Duodenal mucosa (tissue), 2 donors: ENCODE results near the gene TDRD1.
A peak's percentile ranks its signal among the peaks of the same experiment; 100 is the strongest.

ENCODE experiments used
- H3K27ac ChIP-seq: one replicate; pipeline ENCODE4 v1.7.0; 2013; ENCODE audit warnings: low read depth, low read length
- H3K27me3 ChIP-seq, 2 donors: one replicate each; pipeline ENCODE4 v1.7.0; 2013; ENCODE audit warnings: low read length in 2 of 2, control low read depth in 1 of 2; ENCODE audit not compliant: insufficient read depth in 2 of 2, control insufficient read depth in 1 of 2
- H3K36me3 ChIP-seq, 2 donors: one replicate each; pipeline ENCODE4 v1.7.0; 2013; ENCODE audit warnings: low read length in 2 of 2, control low read depth in 1 of 2; ENCODE audit not compliant: insufficient read depth in 2 of 2, control insufficient read depth in 1 of 2
- H3K4me1 ChIP-seq, 2 donors: one replicate each; pipeline ENCODE4 v1.7.0; 2013; ENCODE audit warnings: low read length in 2 of 2, control low read depth in 1 of 2; ENCODE audit not compliant: insufficient read depth in 2 of 2, control insufficient read depth in 1 of 2
- H3K4me3 ChIP-seq, 2 donors: one replicate each; pipeline ENCODE4 v1.7.0; 2013; ENCODE audit warnings: low read length in 2 of 2, low read depth in 1 of 2
- H3K9ac ChIP-seq, 2 donors: one replicate each; pipeline ENCODE4 v1.7.0; 2013; ENCODE audit warnings: low read length in 2 of 2, low read depth in 1 of 2
- H3K9me3 ChIP-seq, 2 donors: one replicate each; pipeline ENCODE4 v1.7.0; 2013; ENCODE audit warnings: low read length in 2 of 2, control low read depth in 1 of 2; ENCODE audit not compliant: control insufficient read depth in 1 of 2

TDRD1 gene

DNA sequence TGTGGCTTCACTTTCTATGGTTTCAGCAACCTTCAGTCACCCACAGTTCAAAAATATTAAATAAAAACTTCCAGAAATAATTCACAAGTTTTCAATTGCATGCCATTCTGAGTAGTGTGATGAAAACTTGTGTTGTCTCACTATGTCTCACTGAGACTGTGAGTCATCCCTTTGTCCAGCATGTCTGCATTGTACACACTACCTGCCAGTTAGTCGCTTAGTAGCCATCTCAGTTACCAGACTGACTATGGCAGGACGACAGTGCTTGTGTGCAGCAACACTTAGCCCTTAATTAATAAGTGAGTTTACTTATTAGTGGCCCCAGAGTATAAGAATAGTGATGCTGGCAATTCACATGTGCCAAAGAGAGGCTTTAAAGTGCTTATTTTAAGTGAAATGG is 27.7 kb upstream of the TDRD1 start:
- peaks cover 22 to 50% of the 10 kb centered on the region in 2 donors for H3K36me3 ChIP-seq
- H3K4me1 ChIP-seq = no peaks in the 10 kb centered on the region
- H3K4me3 ChIP-seq = no peak overlapping the region
- H3K9ac ChIP-seq = no peak overlapping the region
- H3K9me3 ChIP-seq = no peaks in the 10 kb centered on the region
- H3K27me3 ChIP-seq = no peaks in the 10 kb centered on the region
- H3K27ac ChIP-seq = no peak overlapping the region

GRCh38 chr10:114151892-114152291 is 27.3 kb upstream of the TDRD1 start:
- Histone ChIP-seq H3K9me3 (no peaks in the 10 kb centered on the region), H3K36me3 (peaks cover 25 to 53% of the 10 kb centered on the region in 2 donors), H3K4me1 (no peaks in the 10 kb centered on the region), H3K27ac (no peak overlapping the region), H3K4me3 (no peak overlapping the region), H3K9ac (no peak overlapping the region), H3K27me3 (no peaks in the 10 kb centered on the region)

- Histone ChIP-seq H3K9ac (no peak overlapping the region), H3K27ac (no peak overlapping the region), H3K9me3 (no peaks in the 10 kb centered on the region), H3K4me1 (no peaks in the 10 kb centered on the region), H3K36me3 (peaks cover 13 to 28% of the 10 kb centered on the region in 2 donors), H3K4me3 (no peak overlapping the region), H3K27me3 (no peaks in the 10 kb centered on the region)
Measured at GRCh38 chr10:114157912-114158311, 21.2 kb upstream of the TDRD1 start.

DNA sequence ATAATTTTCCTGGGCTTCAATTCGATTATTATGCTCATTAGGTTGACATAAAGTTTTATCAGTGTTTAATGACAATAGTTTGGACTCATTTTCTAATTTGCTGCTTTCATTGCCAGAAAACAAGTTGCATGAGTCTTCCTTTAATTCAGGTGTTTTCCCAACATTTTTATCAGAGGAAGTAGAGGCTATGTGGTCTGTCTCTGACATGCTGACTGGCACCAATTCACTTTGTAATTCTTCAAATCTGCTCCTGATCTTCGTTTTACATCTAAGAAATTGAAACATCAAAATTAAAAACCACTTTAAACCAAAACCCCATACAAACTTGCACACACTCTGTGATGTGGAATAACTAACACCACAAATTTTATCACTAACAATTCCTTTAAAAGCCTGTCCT is 16.1 kb upstream of the TDRD1 start:
- Histone ChIP-seq H3K9me3 (no peaks in the 10 kb centered on the region), H3K4me1 (peaks cover 7 to 13% of the 10 kb centered on the region in 2 donors), H3K4me3 (no peak overlapping the region), H3K36me3 (peaks cover 4 to 13% of the 10 kb centered on the region in 2 donors), H3K27me3 (no peaks in the 10 kb centered on the region), H3K27ac (no peak overlapping the region), H3K9ac (no peak overlapping the region)

GRCh38 chr10:114166043-114166442 is 13.1 kb upstream of the TDRD1 start:
- no peak overlapping the region for H3K4me3 ChIP-seq
- peaks cover 7 to 13% of the 10 kb centered on the region in 2 donors for H3K4me1 ChIP-seq
- H3K9me3 ChIP-seq = peaks cover 7 to 8% of the 10 kb centered on the region in 2 donors
- H3K9ac ChIP-seq = no peak overlapping the region
- H3K27ac ChIP-seq = no peak overlapping the region
- peaks cover 8 to 13% of the 10 kb centered on the region in 2 donors for H3K36me3 ChIP-seq
- H3K27me3 ChIP-seq = no peaks in the 10 kb centered on the region

GRCh38 chr10:114166494-114166893 is 12.7 kb upstream of the TDRD1 start:
- Histone ChIP-seq H3K9me3 (peaks cover 7 to 8% of the 10 kb centered on the region in 2 donors), H3K27me3 (no peaks in the 10 kb centered on the region), H3K27ac (no peak overlapping the region), H3K9ac (no peak overlapping the region), H3K36me3 (peaks cover 8 to 9% of the 10 kb centered on the region in 2 donors), H3K4me1 (peaks cover 8 to 13% of the 10 kb centered on the region in 2 donors), H3K4me3 (no peak overlapping the region)

DNA sequence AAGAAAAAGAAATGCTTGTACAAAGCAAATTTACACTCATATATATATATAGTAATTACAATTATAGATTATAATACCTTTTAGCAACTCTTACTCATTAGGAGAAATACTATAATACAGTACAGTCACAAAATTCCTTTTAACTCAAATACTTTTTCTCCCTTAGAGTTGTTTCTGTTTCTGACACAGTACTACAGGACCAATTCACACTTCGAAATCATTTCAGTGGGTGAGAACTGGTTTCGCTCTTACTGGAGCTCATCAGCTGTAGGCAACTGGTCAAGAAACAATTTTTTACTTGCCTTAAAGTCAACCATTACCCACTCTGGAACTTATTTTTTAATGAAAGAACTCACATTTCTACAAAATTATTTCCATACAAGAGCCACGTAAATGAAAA is 11.2 kb upstream of the TDRD1 start:
- H3K4me1 ChIP-seq = peaks cover 22 to 23% of the 10 kb centered on the region in 2 donors
- peaks cover 7 to 8% of the 10 kb centered on the region in 2 donors for H3K9me3 ChIP-seq
- H3K27me3 ChIP-seq = no peaks in the 10 kb centered on the region
- peaks cover 4% of the 10 kb centered on the region in 2 donors for H3K36me3 ChIP-seq
- no peak overlapping the region for H3K4me3 ChIP-seq
- no peak overlapping the region for H3K27ac ChIP-seq
- H3K9ac ChIP-seq = no peak overlapping the region

GRCh38 chr10:114168450-114169009 is 10.6 kb upstream of the TDRD1 start:
- no peak overlapping the region for H3K27ac ChIP-seq
- H3K9me3 ChIP-seq = peaks cover 7 to 8% of the 10 kb centered on the region in 2 donors
- H3K4me1 ChIP-seq = peaks cover 23 to 24% of the 10 kb centered on the region in 2 donors
- peaks cover 4% of the 10 kb centered on the region in 2 donors for H3K36me3 ChIP-seq
- H3K27me3 ChIP-seq = no peaks in the 10 kb centered on the region
- H3K4me3 ChIP-seq = no peak overlapping the region
- no peak overlapping the region for H3K9ac ChIP-seq

DNA sequence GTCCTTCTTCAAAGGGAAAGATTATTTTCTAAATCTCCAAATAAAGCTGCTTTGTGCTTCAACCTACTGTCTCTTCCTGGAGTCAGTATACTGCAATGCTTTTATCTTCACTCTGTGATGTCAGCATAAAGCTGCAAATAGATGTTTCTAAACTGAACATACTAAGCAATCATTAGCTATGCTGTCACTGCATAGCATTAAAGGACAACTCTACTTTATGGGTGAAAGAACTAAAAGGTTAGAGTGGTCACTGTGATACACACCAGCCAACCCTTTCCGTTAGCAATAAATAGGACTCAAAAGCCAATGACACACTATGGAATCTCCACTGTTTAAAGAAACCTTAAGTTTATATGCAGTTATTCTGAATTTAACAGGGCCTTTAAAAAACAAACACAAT is 6.9 kb upstream of the TDRD1 start:
- Histone ChIP-seq H3K36me3 (peaks cover 2 to 4% of the 10 kb centered on the region in 2 donors), H3K9ac (peak overlapping the region; percentile 94 to 99), H3K4me3 (peak overlapping the region; percentile 95 to 98), H3K27me3 (no peaks in the 10 kb centered on the region), H3K4me1 (peaks cover 18 to 21% of the 10 kb centered on the region in 2 donors), H3K27ac (no peak overlapping the region), H3K9me3 (peaks cover 7 to 8% of the 10 kb centered on the region in 2 donors)

- Histone ChIP-seq H3K27ac (peak overlapping the region; percentile 93), H3K36me3 (peaks cover 0 to 4% of the 10 kb centered on the region in 2 donors), H3K9me3 (peaks cover 7 to 8% of the 10 kb centered on the region in 2 donors), H3K4me3 (peak overlapping the region; percentile 95 to 98), H3K27me3 (no peaks in the 10 kb centered on the region), H3K4me1 (peaks cover 15 to 21% of the 10 kb centered on the region in 2 donors), H3K9ac (peak overlapping the region; percentile 94 to 99)
Measured at GRCh38 chr10:114172776-114173602, 6.2 kb upstream of the TDRD1 start.
